GM03348 (cell line): Measurements from ENCODE around the gene TMEM50A.
"Not testable (repeated sequence)": the region's sequence is repeated elsewhere in the genome, so short reads cannot be mapped to it uniquely, and the experiment has no call there.

Source experiments
- DNase-seq: peaks from one replicate; pipeline ENCODE4 v3.0.0; 2012; ENCODE audit warnings: low spot score

Gene TMEM50A

GRCh38 chr1:25338188-25338981, at the start of gene TMEM50A:
TMEM50A (plus strand) TSS chr1:25338334; CDS start chr1:25340487, 2,153 bp downstream.
- peak; percentile 88 for DNase-seq

- not testable (repeated sequence) for DNase-seq
Observed at GRCh38 chr1:25288573-25289101, 49.5 kb upstream of the TMEM50A start.

GRCh38 chr1:25290043-25290442, 48.1 kb upstream of the TMEM50A start:
- not testable (repeated sequence) for DNase-seq

DNA sequence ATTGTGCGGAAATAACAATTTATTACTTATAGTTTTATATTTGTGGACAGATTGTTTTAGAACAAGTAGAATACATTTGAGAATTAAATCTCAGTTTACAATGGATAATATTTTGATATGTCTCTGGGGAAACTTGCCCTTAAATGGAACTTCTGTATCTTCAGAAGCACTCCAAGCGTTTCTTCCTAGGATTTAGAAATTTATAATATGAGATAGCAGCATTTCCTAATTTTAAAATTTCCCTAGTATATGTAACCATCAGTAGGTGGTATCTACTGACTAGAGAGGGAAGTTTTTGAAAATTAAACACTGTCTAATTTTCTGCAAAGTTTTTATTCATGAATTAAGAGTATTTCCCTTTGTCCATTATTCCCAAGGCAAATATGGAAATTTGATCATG, 44.7 kb upstream of the TMEM50A start:
- not testable (repeated sequence) for DNase-seq

DNA sequence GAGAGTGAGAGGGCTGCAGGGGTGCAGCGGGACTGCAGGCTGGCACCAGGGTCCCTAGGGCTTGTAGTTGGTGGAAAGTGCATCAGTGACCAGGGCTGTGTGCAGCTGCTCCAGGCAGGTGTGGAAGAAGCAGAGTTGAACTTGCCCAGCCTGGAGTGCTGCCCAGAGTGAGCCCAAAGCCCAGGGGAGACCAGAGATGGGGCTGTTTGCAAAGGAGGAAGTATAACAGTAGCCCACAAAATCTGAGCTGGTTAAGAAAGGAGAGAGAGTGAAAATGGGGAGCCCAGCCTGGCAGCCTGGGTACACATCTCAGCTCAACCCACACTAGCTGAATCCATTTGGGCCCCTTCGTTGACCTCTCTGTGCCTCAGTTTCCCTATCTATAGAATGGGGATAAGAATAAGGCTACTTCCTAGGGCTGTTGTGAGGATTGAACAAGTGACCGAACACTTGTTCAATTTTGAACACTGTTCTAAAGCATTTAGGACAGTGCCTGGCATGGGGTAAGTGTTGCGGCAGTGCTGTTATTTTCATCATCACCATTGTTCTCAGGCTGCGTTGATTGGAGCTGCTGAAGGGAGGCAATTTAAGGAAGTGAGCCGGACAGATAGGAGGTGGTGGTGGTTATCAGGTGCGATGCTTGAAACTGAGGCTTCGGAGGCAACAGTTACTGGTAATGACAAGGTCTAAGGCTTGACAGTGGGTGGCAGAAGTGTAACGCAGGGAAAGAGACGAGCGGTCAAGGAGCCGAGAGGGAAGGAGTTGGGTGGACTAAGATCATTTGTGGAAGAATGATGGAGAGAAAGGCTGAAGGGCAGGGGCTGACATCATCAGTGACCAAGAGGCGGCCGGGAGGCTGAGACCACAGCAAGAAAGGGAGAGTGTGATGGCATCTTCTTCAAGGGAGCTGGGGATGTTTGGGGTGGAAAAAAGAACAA, 43.0 kb upstream of the TMEM50A start:
- DNase-seq, result not testable (repeated sequence)

DNA sequence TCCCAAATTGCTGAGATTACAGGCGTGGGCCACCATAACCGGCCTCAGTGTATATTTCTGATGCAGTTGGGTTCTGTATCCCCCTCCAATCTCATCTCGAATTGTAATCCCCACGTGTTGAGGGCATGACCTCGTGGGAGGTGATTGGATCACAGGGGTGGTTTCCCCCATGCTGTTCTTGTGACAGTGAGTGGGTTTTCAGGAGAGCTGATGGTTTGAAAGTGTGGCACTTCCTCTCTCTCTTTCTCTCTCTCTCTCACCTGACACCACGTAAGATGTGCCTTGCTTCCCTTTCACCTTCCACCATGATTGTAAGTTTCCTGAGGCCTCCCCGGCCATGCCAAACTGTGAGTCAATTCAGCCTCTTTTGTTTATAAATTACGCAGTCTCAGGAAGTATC, 41.6 kb upstream of the TMEM50A start:
- not testable (repeated sequence) for DNase-seq

DNA sequence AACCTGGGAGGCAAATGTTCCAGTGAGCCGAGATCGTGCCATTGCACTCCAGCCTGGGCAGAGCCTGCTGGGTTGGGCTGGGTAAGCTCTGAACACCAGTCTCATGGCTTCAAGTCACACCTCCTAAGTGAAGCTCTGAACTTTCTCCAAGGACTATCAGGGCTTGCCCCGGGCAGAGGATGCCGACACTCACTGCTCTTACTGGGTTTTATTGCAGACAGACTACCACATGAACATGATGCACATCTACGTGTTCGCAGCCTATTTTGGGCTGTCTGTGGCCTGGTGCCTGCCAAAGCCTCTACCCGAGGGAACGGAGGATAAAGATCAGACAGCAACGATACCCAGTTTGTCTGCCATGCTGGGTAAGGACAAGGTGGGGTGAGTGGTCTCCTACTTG, 37.4 kb upstream of the TMEM50A start:
- not testable (repeated sequence) for DNase-seq

DNA sequence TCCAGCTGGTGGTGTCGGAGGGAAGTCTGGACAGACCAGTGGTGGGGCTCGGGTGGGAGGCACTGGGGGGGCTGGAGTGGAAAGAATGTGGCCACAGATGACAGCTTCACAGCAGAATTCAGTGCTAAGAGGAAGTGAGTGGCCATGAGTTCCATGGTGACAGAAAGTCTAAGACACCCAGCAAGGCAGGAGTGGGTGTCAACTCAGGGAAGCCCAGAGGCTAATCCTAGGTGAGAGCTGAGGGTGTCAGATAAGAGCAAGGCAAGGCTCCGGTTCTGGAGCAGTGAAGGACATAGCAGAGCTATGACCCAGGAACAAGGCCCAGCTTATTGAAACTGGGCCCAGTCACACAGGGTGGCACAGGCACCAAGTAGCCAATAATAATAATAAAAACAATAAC, 35.8 kb upstream of the TMEM50A start:
- DNase-seq, result not testable (repeated sequence)

DNA sequence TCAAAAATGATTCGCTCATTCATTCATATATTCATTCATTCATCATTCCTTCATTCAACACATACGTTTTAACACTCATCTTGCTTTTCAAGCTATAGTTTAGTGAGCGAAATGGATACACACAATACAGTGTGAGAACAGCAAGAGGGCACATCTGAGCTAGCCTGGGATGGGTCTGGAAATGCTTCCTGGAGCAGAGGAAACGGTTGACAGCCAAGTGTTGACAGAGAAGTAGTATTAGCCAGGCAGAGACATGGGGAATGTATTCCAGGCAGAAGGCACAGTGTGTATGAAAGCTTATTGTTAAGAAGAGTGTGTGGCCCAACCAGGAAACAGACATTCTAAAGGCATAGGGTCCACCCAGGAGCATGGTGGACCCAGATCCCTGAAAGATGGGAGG, 33.2 kb upstream of the TMEM50A start:
- not testable (repeated sequence) for DNase-seq

DNA sequence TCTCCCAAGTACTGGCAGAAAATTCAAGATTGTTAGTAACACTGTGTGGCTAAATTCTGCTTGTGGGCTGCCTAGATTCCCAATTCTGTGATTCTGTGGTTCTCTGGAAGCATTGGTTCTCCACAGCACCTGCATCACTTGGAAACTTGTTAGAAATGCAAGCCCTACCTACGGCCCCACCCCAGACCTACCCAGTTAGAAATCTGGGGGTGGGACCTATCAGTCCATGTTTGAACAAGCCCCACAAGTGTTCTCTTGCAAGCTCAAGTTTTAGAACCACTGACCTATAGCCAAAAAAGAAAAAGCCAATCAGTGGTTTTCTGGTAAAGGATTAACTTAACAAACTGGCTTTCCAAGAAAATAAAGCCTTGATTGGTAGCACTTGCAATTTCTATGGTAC, 30.0 kb upstream of the TMEM50A start:
- DNase-seq, result not testable (repeated sequence)

- peak; percentile 21 for DNase-seq
Observed at GRCh38 chr1:25309085-25309484, 29.0 kb upstream of the TMEM50A start.

- DNase-seq, result peak; percentile 34
Observed at GRCh38 chr1:25309486-25309885, 28.6 kb upstream of the TMEM50A start.

- DNase-seq, result not testable (repeated sequence)
Observed at GRCh38 chr1:25312806-25313470, 25.2 kb upstream of the TMEM50A start.

GRCh38 chr1:25320314-25320938, 17.7 kb upstream of the TMEM50A start:
- peak; percentile 53 for DNase-seq

GRCh38 chr1:25322127-25322526, 16.0 kb upstream of the TMEM50A start:
- DNase-seq, result not testable (repeated sequence)

GRCh38 chr1:25324407-25324806, 13.7 kb upstream of the TMEM50A start:
- not testable (repeated sequence) for DNase-seq

DNA sequence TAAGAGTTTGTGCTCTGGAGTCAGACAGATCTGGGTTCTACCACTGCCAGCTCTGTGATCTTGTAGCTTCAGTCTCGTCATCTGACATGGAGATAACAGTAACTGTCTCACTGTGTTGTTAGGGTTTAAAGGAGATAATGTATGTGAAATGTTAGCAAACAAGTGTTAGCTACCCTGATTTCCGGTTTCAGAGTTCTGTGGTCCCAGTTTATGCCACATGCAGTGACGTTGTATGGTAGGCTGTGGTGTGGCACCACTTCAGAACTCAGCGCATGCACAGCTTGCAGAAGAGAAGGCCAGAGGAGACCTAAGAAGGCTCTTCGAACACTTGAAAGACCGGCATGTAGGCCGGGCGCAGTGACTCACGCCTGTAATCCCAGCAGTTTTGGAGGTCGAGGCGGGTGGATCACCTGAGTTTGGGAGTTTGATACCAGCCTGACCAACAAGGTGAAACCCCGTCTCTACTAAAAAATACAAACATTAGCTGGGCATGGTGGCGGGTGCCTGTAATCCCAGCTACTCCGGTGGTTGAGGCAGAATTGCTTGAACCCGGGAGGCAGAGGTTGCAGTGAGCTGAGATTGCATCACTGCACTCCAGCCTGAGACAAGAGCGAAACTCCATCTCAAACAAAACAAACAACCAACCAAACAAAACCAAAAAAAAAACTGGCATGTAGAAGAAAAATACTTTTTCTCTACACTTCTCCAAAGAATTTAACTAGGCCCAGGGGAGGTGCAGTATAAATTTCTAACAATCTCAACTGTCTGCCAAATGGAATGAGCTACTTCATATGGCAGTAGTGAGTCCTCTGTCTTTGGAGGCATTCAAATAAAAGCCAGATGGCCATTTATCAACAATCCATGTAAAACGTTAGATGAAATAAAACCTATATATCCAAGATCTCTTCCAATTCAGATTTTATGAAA, 10.0 kb upstream of the TMEM50A start:
- not testable (repeated sequence) for DNase-seq

GRCh38 chr1:25328791-25329185, 9.3 kb upstream of the TMEM50A start:
- DNase-seq, result not testable (repeated sequence)

GRCh38 chr1:25329336-25329735, 8.8 kb upstream of the TMEM50A start:
- not testable (repeated sequence) for DNase-seq

DNA sequence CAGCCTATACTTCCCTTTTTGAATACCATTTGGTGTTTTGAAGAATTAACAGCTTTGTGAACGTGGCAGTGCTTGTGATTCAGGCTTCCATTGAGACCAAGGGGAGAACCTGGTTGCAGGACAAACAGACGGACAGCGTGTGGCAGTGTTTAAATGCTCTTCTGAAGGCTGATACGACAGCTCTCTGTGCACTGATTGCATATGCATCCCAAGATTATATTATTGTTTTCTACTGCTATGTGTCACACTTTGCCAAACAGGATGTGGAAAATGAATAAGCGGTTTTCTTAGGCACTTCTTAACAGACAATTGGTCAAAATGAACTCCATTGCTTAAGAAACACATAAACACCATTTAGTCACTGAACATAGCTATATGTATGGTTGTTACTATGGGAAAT, 8.2 kb upstream of the TMEM50A start:
- not testable (repeated sequence) for DNase-seq
